ENCODE data around the gene MTO1.

GRCh38 chr6:73471686-73472290, 10.3 kb downstream of the MTO1 start:
- TF ChIP-seq CTCF (IDR thresholded peaks at IDR 0.05; ENCODE audit: low read depth, low read length) (no peak), EZH2phosphoT487 (IDR thresholded peaks at IDR 0.05; ENCODE audit: low read depth) (no peak)
